HepG2 (cell line): Measurements from ENCODE around the gene SEL1L2. TPM values are rescaled to one million over a fixed set of nuclear protein-coding genes. Genes with fewer than 3 reads are reported as not detected.

Experiments
- ASH2L ChIP-seq: fragments of 300-600, 200-600 bp; sonication (generic); IDR thresholded peaks from 2 replicates; pipeline ENCODE4 v1.7.0; 2017; ENCODE audit warnings: low read depth, mild to moderate bottlenecking, moderate library complexity, mixed read lengths, low read length; ENCODE audit not compliant: insufficient read length
- FOXK1 ChIP-seq: sonication (generic); formaldehyde crosslinking; IDR thresholded peaks from 2 replicates; pipeline ENCODE4 v1.4.0; 2020; ENCODE audit warnings: low read depth, missing genetic modification reagents, borderline replicate concordance
- HNRNPL ChIP-seq: fragments of 200-400 bp; formaldehyde crosslinking; IDR thresholded peaks from 2 replicates; pipeline ENCODE4 v1.6.1; 2017; ENCODE audit warnings: mild to moderate bottlenecking, low read depth, low read length
- KMT2B ChIP-seq: IDR thresholded peaks from 2 replicates; pipeline ENCODE4 v1.6.1; 2016; ENCODE audit warnings: missing genetic modification reagents, missing compliant biosample characterization
- MAFG ChIP-seq: sonication (generic); formaldehyde crosslinking; IDR thresholded peaks from 2 replicates; pipeline ENCODE4 v1.5.1; 2020; ENCODE audit warnings: mild to moderate bottlenecking, missing genetic modification reagents
- MXI1 ChIP-seq: IDR thresholded peaks from 3 replicates; pipeline ENCODE4 v1.6.1; 2012; ENCODE audit warnings: low read depth, low read length, inconsistent platforms, borderline replicate concordance
- NCOA5 ChIP-seq: sonication (generic); formaldehyde crosslinking; IDR thresholded peaks from 2 replicates; pipeline ENCODE4 v1.4.0; 2020; ENCODE audit warnings: missing genetic modification reagents
- NPAS2 ChIP-seq: sonication (generic); formaldehyde crosslinking; IDR thresholded peaks from 2 replicates; pipeline ENCODE4 v1.8.0; 2022; ENCODE audit warnings: mild to moderate bottlenecking, missing genetic modification reagents, borderline replicate concordance
- NR2F2 ChIP-seq: IDR thresholded peaks from 2 replicates; pipeline ENCODE4 v1.6.1; 2012; ENCODE audit warnings: low read depth, inconsistent platforms, borderline replicate concordance
- PITX1 ChIP-seq: sonication (generic); formaldehyde crosslinking; IDR thresholded peaks from 2 replicates; pipeline ENCODE4 v1.5.1; 2020; ENCODE audit warnings: mild to moderate bottlenecking, missing genetic modification reagents
- SNRNP70 ChIP-seq: fragments of 200-400 bp; formaldehyde crosslinking; IDR thresholded peaks from 2 replicates; pipeline ENCODE4 v1.6.1; 2017; ENCODE audit warnings: mild to moderate bottlenecking, low read depth, low read length, moderate library complexity
- TBX2 ChIP-seq: sonication (generic); formaldehyde crosslinking; IDR thresholded peaks from 2 replicates; pipeline ENCODE4 v1.5.0; 2020; ENCODE audit warnings: missing genetic modification reagents, mild to moderate bottlenecking, borderline replicate concordance
- TGIF2 ChIP-seq: IDR thresholded peaks from 2 replicates; pipeline ENCODE4 v1.6.1; 2016; ENCODE audit warnings: control low read depth, missing compliant biosample characterization
- THAP9 ChIP-seq: sonication (generic); formaldehyde crosslinking; IDR thresholded peaks from 2 replicates; pipeline ENCODE4; 2020; ENCODE audit warnings: missing genetic modification reagents, mild to moderate bottlenecking, borderline replicate concordance
- TRAFD1 ChIP-seq: sonication (generic); formaldehyde crosslinking; IDR thresholded peaks from 2 replicates; pipeline ENCODE4 v1.5.1; 2020; ENCODE audit warnings: missing genetic modification reagents, mild to moderate bottlenecking, borderline replicate concordance
- ZBTB43 ChIP-seq: sonication (generic); formaldehyde crosslinking; conservative IDR thresholded peaks from 2 replicates; pipeline ENCODE4 v1.4.0; 2020; ENCODE audit warnings: missing genetic modification reagents
- ZFAT ChIP-seq: sonication (generic); formaldehyde crosslinking; conservative IDR thresholded peaks from 2 replicates; pipeline ENCODE4 v1.8.1; 2023; ENCODE audit warnings: missing genetic modification reagents, inconsistent platforms
- ZHX1 ChIP-seq: sonication (generic); formaldehyde crosslinking; IDR thresholded peaks from 2 replicates; pipeline ENCODE4 v1.8.1; 2022; ENCODE audit warnings: low read depth, mild to moderate bottlenecking, missing genetic modification reagents
- ZMYM4 ChIP-seq: sonication (generic); formaldehyde crosslinking; IDR thresholded peaks from 2 replicates; pipeline ENCODE4 v1.8.1; 2023; ENCODE audit warnings: mild to moderate bottlenecking, missing genetic modification reagents
- ZNF451 ChIP-seq: sonication (generic); formaldehyde crosslinking; IDR thresholded peaks from 2 replicates; pipeline ENCODE4 v1.5.0; 2020; ENCODE audit warnings: mild to moderate bottlenecking, missing genetic modification reagents
- ZNF543 ChIP-seq: sonication (generic); formaldehyde crosslinking; IDR thresholded peaks from 2 replicates; pipeline ENCODE4 v1.4.0; 2020; ENCODE audit warnings: mild to moderate bottlenecking, missing genetic modification reagents
- ZNF580 ChIP-seq: IDR thresholded peaks from 2 replicates; pipeline ENCODE4 v1.6.1; 2016; ENCODE audit warnings: low read depth, borderline replicate concordance
- polyA plus RNA-seq, 8 experiments: library from polyadenylated mRNA; depleted of rRNA in 3 of 8; stranded (reverse) in 7 of 8; unstranded in 1 of 8; fragments of >200 nt; fragmentation: Illumina TruSeq in 4 of 8; extraction: Trizol in 4 of 8; gene quantifications; 2 replicates each; pipeline versions ENCODE4 v1.2.1 to v1.2.3, GENCODE V29; 2011 to 2016; ENCODE audit warnings: low read depth in 4 of 8, missing spikeins in 1 of 8, mixed read lengths in 1 of 8; ENCODE audit not compliant: insufficient read depth in 1 of 8
- total RNA-seq, 5 experiments: library from RNA; depleted of rRNA; stranded (reverse); fragments of >200 nt; fragmentation: Illumina TruSeq; extraction: Trizol; gene quantifications; 2 replicates each; pipeline ENCODE4 v1.2.3, GENCODE V29; 2016; ENCODE audit warnings: low read depth in 1 of 5

The SEL1L2 gene
- total and polyA plus RNA-seq, 2 of the 13 experiments (the other 11 are each of a cell fraction or from before 2014, with no cell fraction given), result not detected

- TF ChIP-seq ZHX1 (peak; percentile 82), TBX2 (CRISPR knock-in tag) (peak; percentile 97), ZBTB43 (CRISPR knock-in tag) (peak; percentile 78), ASH2L (peak; percentile 32), FOXK1 (CRISPR knock-in tag) (no peak), SNRNP70 (no peak), NPAS2 (no peak), NCOA5 (CRISPR knock-in tag) (no peak), THAP9 (peak; percentile 34; the same call in 1 of the 2 replicates), ZNF451 (CRISPR knock-in tag) (0 out of 2 replicates have a peak, but pooled peaks have one; percentile 41), NR2F2 (peak; percentile 29; the same call in 1 of the 2 replicates), TGIF2 (CRISPR knock-in tag) (peak; percentile 67; the same call in 1 of the 2 replicates), ZNF543 (CRISPR knock-in tag) (peak; percentile 34; the same call in 1 of the 2 replicates), TRAFD1 (CRISPR knock-in tag) (0 out of 2 replicates have a peak, but pooled peaks have one; percentile 49), MAFG (CRISPR knock-in tag) (no peak), ZFAT (CRISPR knock-in tag) (no peak), PITX1 (peak; percentile 68; the same call in 1 of the 2 replicates), KMT2B (CRISPR knock-in tag) (peak; percentile 21; the same call in 1 of the 2 replicates), ZMYM4 (CRISPR knock-in tag) (peak; percentile 89), ZNF580 (CRISPR knock-in tag) (0 out of 2 replicates have a peak, but pooled peaks have one; percentile 28), HNRNPL (no peak), MXI1 (peak; percentile 59; the same call in 1 of the 3 replicates)
Measured at GRCh38 chr20:13800728-13801134, 189.7 kb downstream of the SEL1L2 start (continued).
